ENCODE results near the gene RNF144B.
"Not testable (repeated sequence)": the region's sequence is repeated elsewhere in the genome, so short reads cannot be mapped to it uniquely, and the experiment has no call there.

The RNF144B gene

DNA sequence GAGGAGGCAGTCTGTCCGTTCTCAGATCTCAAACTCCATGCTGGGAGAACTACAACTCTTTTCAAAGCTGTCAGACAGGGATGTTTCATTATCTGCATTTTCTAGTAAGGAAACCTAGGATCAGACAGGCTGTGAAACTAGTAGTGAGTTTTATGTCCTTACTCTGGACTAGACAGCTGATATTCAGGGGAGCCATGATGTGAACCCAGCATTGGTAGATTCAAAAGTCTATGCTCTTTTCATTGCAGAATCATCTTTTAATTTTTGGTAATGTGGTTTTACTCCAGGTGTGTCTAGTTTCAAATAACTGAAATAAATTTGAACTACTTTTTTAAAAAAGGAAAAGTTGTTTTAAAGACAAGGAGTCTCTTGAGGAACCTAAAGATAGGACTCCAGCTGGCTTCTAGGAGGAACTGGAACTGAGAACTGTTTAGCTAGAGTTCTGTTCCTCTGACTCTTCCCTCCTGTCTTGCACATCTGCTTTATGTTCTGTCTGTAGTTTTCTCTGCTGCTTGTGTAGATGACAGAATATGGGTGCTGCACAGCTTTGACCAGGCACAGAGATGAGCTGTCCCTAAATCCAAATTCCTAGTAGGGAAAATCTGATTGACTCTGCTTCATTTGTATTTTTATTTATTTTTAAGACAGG lies 27.8 kb upstream of the RNF144B start:
- no peak for DNase-seq (ENCODE audit: low read depth)
- TF ChIP-seq, protein P1, sequence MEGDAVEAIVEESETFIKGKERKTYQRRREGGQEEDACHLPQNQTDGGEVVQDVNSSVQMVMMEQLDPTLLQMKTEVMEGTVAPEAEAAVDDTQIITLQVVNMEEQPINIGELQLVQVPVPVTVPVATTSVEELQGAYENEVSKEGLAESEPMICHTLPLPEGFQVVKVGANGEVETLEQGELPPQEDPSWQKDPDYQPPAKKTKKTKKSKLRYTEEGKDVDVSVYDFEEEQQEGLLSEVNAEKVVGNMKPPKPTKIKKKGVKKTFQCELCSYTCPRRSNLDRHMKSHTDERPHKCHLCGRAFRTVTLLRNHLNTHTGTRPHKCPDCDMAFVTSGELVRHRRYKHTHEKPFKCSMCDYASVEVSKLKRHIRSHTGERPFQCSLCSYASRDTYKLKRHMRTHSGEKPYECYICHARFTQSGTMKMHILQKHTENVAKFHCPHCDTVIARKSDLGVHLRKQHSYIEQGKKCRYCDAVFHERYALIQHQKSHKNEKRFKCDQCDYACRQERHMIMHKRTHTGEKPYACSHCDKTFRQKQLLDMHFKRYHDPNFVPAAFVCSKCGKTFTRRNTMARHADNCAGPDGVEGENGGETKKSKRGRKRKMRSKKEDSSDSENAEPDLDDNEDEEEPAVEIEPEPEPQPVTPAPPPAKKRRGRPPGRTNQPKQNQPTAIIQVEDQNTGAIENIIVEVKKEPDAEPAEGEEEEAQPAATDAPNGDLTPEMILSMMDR (IDR thresholded peaks at IDR 0.05; ENCODE audit: control insufficient read depth, extremely low read depth, insufficient read depth): no peak
- no peak overlapping the region for H3K4me3 ChIP-seq (ENCODE audit: low read depth, low read length)

DNA sequence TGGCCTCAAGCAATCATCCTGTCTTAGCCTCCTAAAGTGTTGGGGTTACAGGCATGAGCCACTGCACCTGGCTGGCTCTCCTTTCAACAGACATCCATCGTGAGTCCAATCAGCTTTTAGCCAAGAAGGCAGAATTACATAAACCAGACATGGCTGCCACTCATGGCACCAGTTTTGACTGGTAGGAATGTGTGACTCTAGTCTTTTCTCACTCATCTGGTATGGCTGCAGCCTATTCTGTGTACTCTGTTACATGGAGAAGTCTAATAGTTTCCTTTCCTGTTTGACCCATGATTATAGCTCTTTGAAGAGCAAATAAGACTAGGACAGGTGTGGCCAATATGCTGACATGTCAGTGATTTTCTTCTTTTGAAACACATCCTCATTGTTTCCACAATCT lies 27.0 kb upstream of the RNF144B start:
- TF ChIP-seq, protein P1 (IDR thresholded peaks at IDR 0.05; ENCODE audit: control insufficient read depth, extremely low read depth, insufficient read depth): no peak
- DNase-seq (ENCODE audit: low read depth): no peak

DNA sequence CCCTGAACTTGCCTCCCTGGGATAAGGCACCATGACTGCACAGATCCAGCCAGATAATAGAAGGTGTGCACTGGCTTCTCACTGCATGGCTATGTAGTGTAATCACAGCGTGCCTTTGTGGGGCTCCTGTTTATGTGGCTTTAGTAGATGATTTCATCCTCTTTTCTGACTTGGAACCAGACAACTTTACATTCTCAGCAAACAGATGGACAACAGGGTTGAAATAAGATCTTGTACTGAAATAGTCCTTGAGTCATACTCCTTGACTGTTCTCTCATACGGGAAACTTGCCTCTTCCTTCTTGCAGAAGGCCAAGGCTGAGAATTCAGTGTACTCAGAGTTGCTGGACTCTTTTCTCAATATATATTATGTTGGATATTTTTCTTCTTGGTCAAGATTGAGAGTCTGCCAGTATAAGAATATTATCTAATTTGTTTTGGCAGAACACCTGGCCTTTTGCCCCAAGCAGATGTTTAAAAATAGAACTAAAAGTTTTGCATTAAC lies 25.0 kb upstream of the RNF144B start:
- H3K4me3 ChIP-seq (ENCODE audit: low read depth, low read length): no peak overlapping the region
- TF ChIP-seq, protein P1 (IDR thresholded peaks at IDR 0.05; ENCODE audit: control insufficient read depth, extremely low read depth, insufficient read depth): no peak
- peak; percentile 47 for DNase-seq (ENCODE audit: low read depth)

More for the DNA sequence above, 27.0 kb upstream of the RNF144B start:
- H3K4me3 ChIP-seq (ENCODE audit: low read depth, low read length): no peak overlapping the region

DNA sequence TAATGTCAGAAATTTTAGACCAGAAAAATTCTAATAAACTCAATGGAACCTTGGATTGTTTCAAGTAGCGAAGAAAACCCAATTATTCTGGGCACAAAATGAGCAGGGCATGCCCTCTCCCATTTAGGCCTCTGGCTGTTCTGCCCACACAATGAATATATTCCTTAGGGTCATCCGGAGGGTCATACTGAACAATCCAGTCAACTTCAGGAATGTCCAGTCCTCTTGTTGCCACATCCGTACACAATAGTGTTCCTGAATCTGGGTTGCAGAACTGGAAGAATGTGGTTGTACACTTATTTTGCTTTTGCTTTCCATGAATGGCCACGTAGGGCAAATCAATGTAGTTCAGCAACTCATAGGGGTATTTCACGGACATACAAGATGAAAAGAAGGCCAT lies 23.4 kb upstream of the RNF144B start:
- H3K4me3 ChIP-seq (ENCODE audit: low read depth, low read length): no peak overlapping the region
- TF ChIP-seq, protein P1 (IDR thresholded peaks at IDR 0.05; ENCODE audit: control insufficient read depth, extremely low read depth, insufficient read depth): no peak
- no peak for DNase-seq (ENCODE audit: low read depth)

DNA sequence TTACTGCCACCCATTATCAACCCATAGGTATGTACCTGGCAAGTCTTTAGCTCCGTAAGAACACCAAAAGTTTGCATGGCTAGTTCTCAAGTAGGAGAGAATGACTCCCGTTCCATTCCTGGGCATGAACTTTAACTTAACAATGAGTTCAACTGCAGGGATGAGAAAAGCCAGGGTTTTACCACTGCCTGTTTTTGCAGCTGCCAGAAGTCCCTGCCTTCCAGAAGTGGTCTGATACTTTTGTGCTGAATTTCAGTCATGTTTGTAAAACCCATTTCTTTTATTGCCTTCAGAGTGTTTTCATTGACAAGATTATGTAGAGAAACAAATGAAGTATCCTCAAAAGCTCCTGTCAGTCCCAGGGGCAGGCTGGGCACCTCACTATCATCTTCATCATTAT lies 22.6 kb upstream of the RNF144B start:
- not testable (repeated sequence) for DNase-seq (ENCODE audit: low read depth); H3K4me3 ChIP-seq (ENCODE audit: low read depth, low read length)

DNA sequence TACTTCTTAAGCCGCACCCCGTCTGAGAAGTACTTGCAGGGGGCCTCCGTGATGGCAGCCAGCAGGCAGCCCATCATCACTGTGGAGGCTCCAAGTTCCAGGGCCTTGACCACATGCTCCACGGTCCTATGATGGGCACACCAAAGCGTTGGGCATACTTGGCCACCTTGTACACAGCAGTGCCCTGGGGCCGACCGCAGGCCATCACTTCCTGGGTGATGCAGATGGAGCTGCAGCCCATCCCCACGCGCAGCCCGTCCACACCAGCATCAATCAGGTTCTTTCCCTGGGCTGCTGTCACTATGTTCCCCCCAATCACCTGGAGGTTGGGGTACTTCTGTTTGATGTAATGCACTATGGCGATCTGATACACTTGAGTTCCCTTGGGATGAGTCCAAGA lies 19.8 kb upstream of the RNF144B start:
- no peak for DNase-seq (ENCODE audit: low read depth)
- TF ChIP-seq, protein P1 (IDR thresholded peaks at IDR 0.05; ENCODE audit: control insufficient read depth, extremely low read depth, insufficient read depth): no peak
- no peak overlapping the region for H3K4me3 ChIP-seq (ENCODE audit: low read depth, low read length)

DNA sequence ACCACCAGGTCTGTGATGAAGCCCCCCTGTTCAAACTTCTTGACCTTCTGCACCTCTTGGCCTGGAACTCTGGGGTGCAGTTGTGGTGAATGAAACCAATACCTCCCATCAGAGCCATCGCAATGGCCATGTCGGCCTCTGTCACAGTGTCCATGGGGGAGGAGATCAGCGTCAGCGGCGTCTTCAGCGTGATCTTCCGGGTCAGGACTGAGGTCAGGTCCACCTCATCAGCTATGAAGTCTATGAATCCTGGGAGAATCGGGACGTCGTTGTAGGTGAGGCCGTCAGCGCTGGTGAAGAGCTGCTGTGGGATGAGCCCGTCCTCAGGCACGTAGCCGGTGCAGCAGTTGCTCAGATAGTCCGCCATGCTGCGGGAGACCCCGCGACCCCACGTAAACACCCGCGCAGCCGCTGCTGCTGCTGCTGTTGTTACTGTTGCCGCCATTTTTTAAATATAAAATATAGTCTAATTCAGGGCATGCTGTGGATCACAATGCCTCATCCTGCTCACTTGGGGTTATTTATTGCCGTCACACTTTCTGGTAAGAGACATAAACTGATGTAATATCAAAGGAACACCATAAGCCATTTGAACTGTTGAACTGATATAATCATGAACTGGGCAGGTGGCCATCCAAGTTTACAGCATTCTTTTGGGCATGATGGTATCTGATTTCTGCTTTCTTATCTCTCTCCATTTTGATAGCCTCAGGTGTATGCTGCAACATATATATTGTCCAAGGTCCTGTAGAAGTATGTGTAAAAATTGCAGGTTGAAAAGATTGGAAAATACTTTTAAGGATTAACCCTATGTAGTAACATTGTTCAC lies 18.7 kb upstream of the RNF144B start:
- TF ChIP-seq, protein P1 (IDR thresholded peaks at IDR 0.05; ENCODE audit: control insufficient read depth, extremely low read depth, insufficient read depth): no peak
- H3K4me3 ChIP-seq (ENCODE audit: low read depth, low read length): no peak overlapping the region
- DNase-seq (ENCODE audit: low read depth): peak; percentile 79
